Mucosa of descending colon (tissue), 3 donors: ENCODE measurements around the gene METAP1D. TPM values are rescaled to one million over a fixed set of nuclear protein-coding genes. Genes with fewer than 3 reads are reported as not detected.

Experiments
- ATAC-seq: fragments of 200-7000 bp; cut with Tn5 transposase; one replicate; pipeline ENCODE4 v1.9.1; 2020; ENCODE audit warnings: mild to moderate bottlenecking, moderate library complexity
- DNase-seq, 3 donors: peaks; one replicate each; pipeline ENCODE4 v3.0.0-alpha.2; 2020
- H3K36me3 ChIP-seq: fragments of 200-600 bp; one replicate; pipeline ENCODE4 v1.8.0; 2021; ENCODE audit warnings: low read depth, mild to moderate bottlenecking
- H3K4me1 ChIP-seq: fragments of 200-600 bp; one replicate; pipeline ENCODE4 v1.8.0; 2021; ENCODE audit warnings: low read depth, mild to moderate bottlenecking
- H3K4me3 ChIP-seq: fragments of 200-600 bp; one replicate; pipeline ENCODE4 v1.8.0; 2021; ENCODE audit warnings: mild to moderate bottlenecking
- H3K9me3 ChIP-seq: fragments of 200-600 bp; one replicate; pipeline ENCODE4 v1.8.0; 2021; ENCODE audit warnings: mild to moderate bottlenecking
- CTCF ChIP-seq: fragments of 200-600 bp; IDR thresholded peaks from one replicate; pipeline ENCODE4 v1.8.0; 2022; ENCODE audit warnings: antibody characterized with exemption, mild to moderate bottlenecking
- intact Hi-C, 2 donors: fragments of 100-400 bp; cut with DNase I in 1 of 2; cut with micrococcal nuclease in 1 of 2; formaldehyde crosslinking; loops; one replicate each; pipeline versions ENCODE4 v1.11.0 to v1.11.1; 2022; cut with DNase I, micrococcal nuclease
- total RNA-seq, 3 donors: library from RNA; stranded (reverse); fragmentation: NEBNext Ultra II Directional in 2 of 3; extraction: Animal tissue kit (Norgen Biotek cat#: 25700) in 2 of 3; gene quantifications; one replicate each; pipeline versions ENCODE4 v1.2.1 to v1.2.4, GENCODE V29; 2021 to 2023
- donor health status: DM: no; HTN: no; CAD: no; lungs with moderate emphysema.
- donor health status: DM: no; HTN: no; CAD: no.
- donor health status: DM: no; HTN: yes; CAD: no.

Gene METAP1D
- total RNA-seq, 3 donors from 2014 or later: 5.5 to 10.4 (median 6.7) TPM

DNA sequence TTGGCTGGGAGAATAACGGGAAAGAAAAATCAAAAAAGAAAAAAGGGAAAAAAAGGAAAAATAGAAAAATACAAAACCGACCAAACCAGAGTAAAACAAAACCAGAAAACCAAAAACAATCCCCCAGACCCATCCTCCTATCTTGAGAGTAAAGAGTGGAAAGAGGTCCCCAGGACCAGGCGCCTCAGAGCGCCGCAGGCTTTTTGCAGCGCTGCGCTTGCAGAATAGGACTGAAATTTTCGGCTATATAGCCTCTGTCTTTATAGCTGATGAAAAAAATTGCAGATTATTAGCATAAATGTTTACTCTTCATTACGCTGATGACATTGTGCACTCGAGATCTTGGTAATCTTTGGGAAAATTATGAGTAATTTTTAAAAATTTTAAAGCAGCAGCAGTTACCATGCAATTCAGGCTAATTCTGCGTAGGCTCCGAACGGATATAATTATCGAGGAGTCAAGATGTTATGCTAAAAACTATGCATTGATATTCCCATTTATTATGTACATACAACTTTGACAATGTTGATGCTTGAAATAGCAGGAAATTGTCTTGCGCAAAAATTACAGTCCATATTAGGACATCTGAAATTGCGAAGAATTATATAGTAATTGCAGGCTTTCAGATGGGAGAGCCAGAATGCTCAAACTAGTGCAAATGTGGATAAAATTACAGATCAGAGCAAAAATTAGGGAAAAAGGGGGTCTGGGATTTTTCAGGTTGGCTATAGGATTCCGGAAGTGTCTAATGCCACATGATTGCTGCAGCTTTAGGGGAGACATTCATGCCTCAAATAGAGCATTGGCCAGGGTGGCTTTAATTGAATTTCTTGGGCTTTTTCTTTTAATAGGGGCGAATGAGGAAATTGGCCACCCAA, 93.9 kb downstream of the METAP1D start:
- Histone ChIP-seq H3K4me1 (peaks cover 25% of the 10 kb centered on the region), H3K9me3 (no peaks in the 10 kb centered on the region), H3K4me3 (no peak overlapping the region), H3K36me3 (no peaks in the 10 kb centered on the region)
- DNase-seq (no peak), ATAC-seq (no peak)
- no peak for TF ChIP-seq CTCF
- intact Hi-C loops: no loop called here

- Histone ChIP-seq H3K4me1 (peaks cover 32% of the 10 kb centered on the region), H3K9me3 (no peaks in the 10 kb centered on the region), H3K4me3 (no peak overlapping the region), H3K36me3 (no peaks in the 10 kb centered on the region)
- intact Hi-C loops: no loop called here
- no peak for TF ChIP-seq CTCF
- peak; percentile 27 for ATAC-seq
- peak in 1 of 3 donors; percentile 42 for DNase-seq
Observed at GRCh38 chr2:172094294-172095145, 94.8 kb downstream of the METAP1D start.

- ATAC-seq (peak; percentile 72), DNase-seq (peak; percentile 71 to 72 (median 72))
- no peaks in the 10 kb centered on the region for H3K9me3 ChIP-seq
- no peak for TF ChIP-seq CTCF
- H3K4me3 ChIP-seq: no peak overlapping the region
- intact Hi-C loops: no loop called here
- peaks cover 38% of the 10 kb centered on the region for H3K4me1 ChIP-seq
- no peaks in the 10 kb centered on the region for H3K36me3 ChIP-seq
Observed at GRCh38 chr2:172095146-172095904, 95.6 kb downstream of the METAP1D start.

GRCh38 chr2:172095905-172096625, 96.3 kb downstream of the METAP1D start:
- no peak overlapping the region for H3K4me3 ChIP-seq
- H3K9me3 ChIP-seq: no peaks in the 10 kb centered on the region
- ATAC-seq: no peak
- TF ChIP-seq CTCF: no peak
- DNase-seq: no peak
- intact Hi-C loops: no loop called here
- H3K4me1 ChIP-seq: peaks cover 45% of the 10 kb centered on the region
- H3K36me3 ChIP-seq: no peaks in the 10 kb centered on the region
